ENCODE measurements around the gene TM6SF1.
A peak's percentile ranks its signal among the peaks of the same experiment; 100 is the strongest.
"Not testable (repeated sequence)": the region's sequence is repeated elsewhere in the genome, so short reads cannot be mapped to it uniquely, and the experiment has no call there.

The TM6SF1 gene

GRCh38 chr15:83106994-83107840, at the start of gene TM6SF1:
TSS of gene TM6SF1 (plus strand) at chr15:83107645. CDS start at chr15:83107681, 36 bp downstream.
- peak in 1 of 2 donors; percentile 4 for DNase-seq

- DNase-seq: no peak
These were observed 49.6 kb upstream of the TM6SF1 start for GRCh38 chr15:83057696-83058376.

GRCh38 chr15:83061680-83062079, 45.8 kb upstream of the TM6SF1 start:
- no peak for DNase-seq

- DNase-seq: no peak
These were observed 44.7 kb upstream of the TM6SF1 start for GRCh38 chr15:83062768-83063180.

GRCh38 chr15:83063551-83063950, 43.9 kb upstream of the TM6SF1 start:
- DNase-seq: peak in 1 of 2 donors; percentile 10

- DNase-seq: no peak
These were observed 42.6 kb upstream of the TM6SF1 start for GRCh38 chr15:83064859-83065258.

- DNase-seq: no peak
These were observed 42.0 kb upstream of the TM6SF1 start for GRCh38 chr15:83065431-83065830.

- DNase-seq: no peak
These were observed 41.3 kb upstream of the TM6SF1 start for GRCh38 chr15:83066034-83066733.

GRCh38 chr15:83066734-83067637, 40.5 kb upstream of the TM6SF1 start, which contains the start of gene BTBD1:
TSS of gene BTBD1 (minus strand) at chr15:83067252. CDS start at chr15:83067151, 101 bp downstream.
- peak; percentile 78 to 84 for DNase-seq

- no peak for DNase-seq
These were observed 39.8 kb upstream of the TM6SF1 start for GRCh38 chr15:83067638-83067962.

- no peak for DNase-seq
These were observed 39.4 kb upstream of the TM6SF1 start for GRCh38 chr15:83068054-83068453.

GRCh38 chr15:83069211-83069642, 38.2 kb upstream of the TM6SF1 start:
- DNase-seq: peak; percentile 61 to 78

GRCh38 chr15:83077491-83078230, 29.8 kb upstream of the TM6SF1 start:
- DNase-seq: no peak

- no peak for DNase-seq
These were observed 28.7 kb upstream of the TM6SF1 start for GRCh38 chr15:83078712-83079111.

- DNase-seq: no peak
These were observed 26.0 kb upstream of the TM6SF1 start for GRCh38 chr15:83081256-83082014.

GRCh38 chr15:83082730-83083386, 24.6 kb upstream of the TM6SF1 start:
- no peak for DNase-seq

GRCh38 chr15:83085461-83085860, 22.0 kb upstream of the TM6SF1 start:
- DNase-seq: not testable (repeated sequence)

GRCh38 chr15:83085864-83086552, 21.4 kb upstream of the TM6SF1 start:
- DNase-seq: not testable (repeated sequence)

- DNase-seq: no peak
These were observed 19.9 kb upstream of the TM6SF1 start for GRCh38 chr15:83087576-83087975.

GRCh38 chr15:83088876-83089275, 18.6 kb upstream of the TM6SF1 start:
- no peak for DNase-seq
